Liver (tissue), 9 donors: Measurements from ENCODE around the gene SLC8A2. TPM values are rescaled to one million over a fixed set of nuclear protein-coding genes. Genes with fewer than 3 reads are reported as not detected.

Source experiments
- DNase-seq: peaks from one replicate; pipeline ENCODE4 v3.0.0-alpha.2; 2017; ENCODE audit warnings: low spot score
- H3K27ac ChIP-seq, 2 donors: one replicate each; pipeline ENCODE4 v1.7.0; 2013; ENCODE audit warnings: inconsistent platforms in 2 of 2, low read length in 2 of 2, control low read depth in 1 of 2, low read depth in 1 of 2, mild to moderate bottlenecking in 1 of 2
- H3K27me3 ChIP-seq, 4 donors: one replicate each; pipeline versions ENCODE4 v1.6.1 to v1.7.0; 2013; ENCODE audit warnings: low read length in 3 of 4, inconsistent platforms in 1 of 4, mild to moderate bottlenecking in 1 of 4, moderate library complexity in 1 of 4; ENCODE audit not compliant: control insufficient read depth in 4 of 4, insufficient read depth in 4 of 4
- H3K36me3 ChIP-seq, 4 donors: one replicate each; pipeline versions ENCODE4 v1.6.1 to v1.7.0; 2013; ENCODE audit warnings: low read length in 3 of 4, mild to moderate bottlenecking in 3 of 4, low read depth in 1 of 4, moderate library complexity in 1 of 4; ENCODE audit not compliant: control insufficient read depth in 4 of 4, insufficient read depth in 3 of 4
- H3K4me1 ChIP-seq, 4 donors: one replicate each; pipeline versions ENCODE4 v1.6.1 to v1.7.0; 2013; ENCODE audit warnings: low read length in 3 of 4, mild to moderate bottlenecking in 3 of 4, moderate library complexity in 1 of 4; ENCODE audit not compliant: control insufficient read depth in 4 of 4, insufficient read depth in 4 of 4
- H3K4me3 ChIP-seq, 3 donors: one replicate each; pipeline versions ENCODE4 v1.6.1 to v1.7.0; 2013; ENCODE audit warnings: low read length in 3 of 3, control low read depth in 1 of 3, low read depth in 1 of 3, mild to moderate bottlenecking in 1 of 3
- H3K9ac ChIP-seq, 2 donors: one replicate each; pipeline ENCODE4 v1.7.0; 2013; ENCODE audit warnings: low read length in 2 of 2, mild to moderate bottlenecking in 2 of 2, moderate library complexity in 2 of 2, control low read depth in 1 of 2, low read depth in 1 of 2
- H3K9me3 ChIP-seq, 4 donors: one replicate each; pipeline versions ENCODE4 v1.6.1 to v1.7.0; 2013; ENCODE audit warnings: low read length in 3 of 4; ENCODE audit not compliant: control insufficient read depth in 4 of 4
- ATF3 ChIP-seq: IDR thresholded peaks from 2 replicates; pipeline ENCODE4 v1.6.1; 2016; ENCODE audit warnings: antibody characterized with exemption
- CTCF ChIP-seq: fragments of 150-350 bp; IDR thresholded peaks from 2 replicates; pipeline ENCODE4 v1.5.1; 2017; ENCODE audit warnings: improper control_type of control experiment, low read depth, low read length; ENCODE audit not compliant: missing input control
- EGR1 ChIP-seq, 2 donors: IDR thresholded peaks; 2 replicates each; pipeline ENCODE4 v1.6.1; 2016 to 2018; ENCODE audit warnings: antibody characterized with exemption in 2 of 2, low read depth in 2 of 2
- FOXA2 ChIP-seq: IDR thresholded peaks from 2 replicates; pipeline ENCODE4 v1.6.1; 2016; ENCODE audit warnings: antibody characterized with exemption
- HNF4A ChIP-seq, 2 donors: conservative IDR thresholded peaks; 2 replicates each; pipeline ENCODE4 v1.6.1; 2016; ENCODE audit warnings: antibody characterized with exemption in 2 of 2, mild to moderate bottlenecking in 2 of 2
- HNF4G ChIP-seq: IDR thresholded peaks from 2 replicates; pipeline ENCODE4 v1.6.1; 2016; ENCODE audit warnings: antibody characterized with exemption
- JUND ChIP-seq, 2 donors: IDR thresholded peaks; 2 replicates each; pipeline ENCODE4 v1.6.1; 2016; ENCODE audit warnings: antibody characterized with exemption in 2 of 2
- MAX ChIP-seq: IDR thresholded peaks from 2 replicates; pipeline ENCODE4 v1.6.1; 2016; ENCODE audit warnings: antibody characterized with exemption
- NR2F2 ChIP-seq: IDR thresholded peaks from 2 replicates; pipeline ENCODE4 v1.6.1; 2016; ENCODE audit warnings: antibody characterized with exemption
- RAD21 ChIP-seq, 2 donors: IDR thresholded peaks; 2 replicates each; pipeline ENCODE4 v1.6.1; 2016; ENCODE audit warnings: antibody characterized with exemption in 2 of 2, mild to moderate bottlenecking in 2 of 2
- RXRA ChIP-seq, 2 donors: IDR thresholded peaks; 2 replicates each; pipeline ENCODE4 v1.6.1; 2017 to 2018; ENCODE audit warnings: antibody characterized with exemption in 2 of 2, mild to moderate bottlenecking in 1 of 2
- TAF1 ChIP-seq: conservative IDR thresholded peaks from 2 replicates; pipeline ENCODE4 v1.6.1; 2016; ENCODE audit warnings: antibody characterized with exemption, mild to moderate bottlenecking
- YY1 ChIP-seq: IDR thresholded peaks from 2 replicates; pipeline ENCODE4 v1.6.1; 2016; ENCODE audit warnings: antibody characterized with exemption, mild to moderate bottlenecking
- ZBTB33 ChIP-seq: IDR thresholded peaks from 2 replicates; pipeline ENCODE4 v1.6.1; 2016; ENCODE audit warnings: antibody characterized with exemption
- WGBS: extraction: QIAGEN DNeasy Blood & Tissue Kit; methylation state at CpG from one replicate; pipeline ENCODE4 v1.1.7; 2013; 5-methylcytosine and 5-hydroxymethylcytosine counted together
- polyA plus RNA-seq, 2 donors: library from polyadenylated mRNA; stranded (reverse) in 1 of 2; unstranded in 1 of 2; fragments of 200-250 nt in 1 of 2; fragments of >200 nt in 1 of 2; fragmentation: Nextera tagmentation in 1 of 2; extraction: Ambion mirVana in 1 of 2; gene quantifications; one replicate each; pipeline versions ENCODE4 v1.2.1 to v1.2.3, GENCODE V29; 2013 to 2015
- total RNA-seq, 2 donors: library from RNA; depleted of rRNA; stranded (reverse); fragments of >200 nt; gene quantifications; one replicate each; pipeline ENCODE4 v1.2.3, GENCODE V29; 2014
- TF ChIP-seq, protein P1 (sequence below): IDR thresholded peaks from 2 replicates; pipeline ENCODE4 v1.6.1; 2016; ENCODE audit warnings: antibody characterized with exemption, mild to moderate bottlenecking
- donor health status: healthy.
- donor health status: healthy.
- donor health status: healthy.
- donor health status: healthy.
- donor health status: healthy.

The SLC8A2 gene
- total and polyA plus RNA-seq, 4 donors = 0.01 to 0.25 TPM; not detected in 2

DNA sequence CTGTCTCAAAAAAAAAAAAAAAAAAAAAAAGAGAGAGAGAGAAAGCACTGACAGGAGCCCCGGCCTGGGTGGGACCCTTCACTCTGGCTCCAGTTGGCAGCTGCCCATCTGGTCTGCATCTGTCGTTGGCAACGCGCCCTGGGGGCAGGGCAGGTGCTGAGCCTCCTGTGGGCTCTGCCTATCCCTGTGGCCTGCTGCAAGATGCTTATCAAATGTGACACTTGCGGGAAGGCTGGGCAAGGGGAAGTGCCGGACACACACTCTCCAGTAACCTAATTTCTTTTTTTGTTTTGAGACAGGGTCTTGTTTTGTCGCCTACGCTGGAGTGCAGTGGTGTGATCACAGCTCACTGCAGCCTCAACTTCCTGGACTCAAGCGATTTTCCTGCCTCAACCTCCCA is 23.0 kb upstream of the SLC8A2 start:
- TF ChIP-seq HNF4A (conservative IDR thresholded peaks at IDR 0.05) (no peak), RAD21 (IDR thresholded peaks at IDR 0.05) (no peak), CTCF (no peak), NR2F2 (no peak), EGR1 (IDR thresholded peaks at IDR 0.05; ENCODE audit: low read depth in 2 of 2) (no peak), ZBTB33 (no peak), TAF1 (no peak), RXRA (IDR thresholded peaks at IDR 0.05) (no peak), ATF3 (no peak), HNF4G (no peak), YY1 (no peak), MAX (no peak), JUND (IDR thresholded peaks at IDR 0.05) (no peak), FOXA2 (no peak)
- TF ChIP-seq, protein P1, sequence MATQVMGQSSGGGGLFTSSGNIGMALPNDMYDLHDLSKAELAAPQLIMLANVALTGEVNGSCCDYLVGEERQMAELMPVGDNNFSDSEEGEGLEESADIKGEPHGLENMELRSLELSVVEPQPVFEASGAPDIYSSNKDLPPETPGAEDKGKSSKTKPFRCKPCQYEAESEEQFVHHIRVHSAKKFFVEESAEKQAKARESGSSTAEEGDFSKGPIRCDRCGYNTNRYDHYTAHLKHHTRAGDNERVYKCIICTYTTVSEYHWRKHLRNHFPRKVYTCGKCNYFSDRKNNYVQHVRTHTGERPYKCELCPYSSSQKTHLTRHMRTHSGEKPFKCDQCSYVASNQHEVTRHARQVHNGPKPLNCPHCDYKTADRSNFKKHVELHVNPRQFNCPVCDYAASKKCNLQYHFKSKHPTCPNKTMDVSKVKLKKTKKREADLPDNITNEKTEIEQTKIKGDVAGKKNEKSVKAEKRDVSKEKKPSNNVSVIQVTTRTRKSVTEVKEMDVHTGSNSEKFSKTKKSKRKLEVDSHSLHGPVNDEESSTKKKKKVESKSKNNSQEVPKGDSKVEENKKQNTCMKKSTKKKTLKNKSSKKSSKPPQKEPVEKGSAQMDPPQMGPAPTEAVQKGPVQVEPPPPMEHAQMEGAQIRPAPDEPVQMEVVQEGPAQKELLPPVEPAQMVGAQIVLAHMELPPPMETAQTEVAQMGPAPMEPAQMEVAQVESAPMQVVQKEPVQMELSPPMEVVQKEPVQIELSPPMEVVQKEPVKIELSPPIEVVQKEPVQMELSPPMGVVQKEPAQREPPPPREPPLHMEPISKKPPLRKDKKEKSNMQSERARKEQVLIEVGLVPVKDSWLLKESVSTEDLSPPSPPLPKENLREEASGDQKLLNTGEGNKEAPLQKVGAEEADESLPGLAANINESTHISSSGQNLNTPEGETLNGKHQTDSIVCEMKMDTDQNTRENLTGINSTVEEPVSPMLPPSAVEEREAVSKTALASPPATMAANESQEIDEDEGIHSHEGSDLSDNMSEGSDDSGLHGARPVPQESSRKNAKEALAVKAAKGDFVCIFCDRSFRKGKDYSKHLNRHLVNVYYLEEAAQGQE = no peak
- Histone ChIP-seq H3K36me3 (peaks cover 23 to 82% (median 30%) of the 10 kb centered on the region in 4 donors), H3K9me3 (no peaks in the 10 kb centered on the region), H3K4me1 (peaks cover 0 to 4% (median 1%) of the 10 kb centered on the region in 4 donors), H3K4me3 (no peak overlapping the region), H3K9ac (no peak overlapping the region), H3K27me3 (no peaks in the 10 kb centered on the region), H3K27ac (no peak overlapping the region)
- peak; percentile 75 for DNase-seq
- 69% methylated on average over 9 of the region's 9 CpGs for WGBS

- no peak overlapping the region for H3K9ac ChIP-seq
- no peak overlapping the region for H3K4me3 ChIP-seq
- no peak for DNase-seq
- H3K9me3 ChIP-seq = no peaks in the 10 kb centered on the region
- H3K27me3 ChIP-seq = no peaks in the 10 kb centered on the region
- peaks cover 0 to 4% (median 1%) of the 10 kb centered on the region in 4 donors for H3K4me1 ChIP-seq
- H3K36me3 ChIP-seq = peaks cover 27 to 82% (median 34%) of the 10 kb centered on the region in 4 donors
- no peak overlapping the region for H3K27ac ChIP-seq
- 94% methylated on average over 5 of the region's 5 CpGs for WGBS
- TF ChIP-seq, protein P1 = no peak
- TF ChIP-seq HNF4A (conservative IDR thresholded peaks at IDR 0.05) = no peak
- TF ChIP-seq RXRA (IDR thresholded peaks at IDR 0.05) = no peak
- TF ChIP-seq ZBTB33 = no peak
- TF ChIP-seq JUND (IDR thresholded peaks at IDR 0.05) = no peak
- TF ChIP-seq ATF3 = no peak
- no peak for TF ChIP-seq CTCF
These were observed 22.5 kb upstream of the SLC8A2 start for GRCh38 chr19:47494211-47494547.
